GM23248 (cell line): ENCODE results near the gene SLC5A5. TPM values are rescaled to one million over a fixed set of nuclear protein-coding genes. Genes with fewer than 3 reads are reported as not detected.
"Not testable (repeated sequence)": the region's sequence is repeated elsewhere in the genome, so short reads cannot be mapped to it uniquely, and the experiment has no call there.

Source experiments
- DNase-seq: peaks from one replicate; pipeline ENCODE4 v3.0.0-alpha.2; 2015
- H2AFZ ChIP-seq: fragments of 200-600 bp; sonication (generic); 2 replicates; pipeline ENCODE4 v1.6.1; 2016; ENCODE audit warnings: antibody characterized with exemption
- H3F3A ChIP-seq: fragments of 200-600 bp; sonication (generic); 2 replicates; pipeline ENCODE4 v1.6.1; 2016; ENCODE audit warnings: mild to moderate bottlenecking, antibody characterized with exemption, mixed run types; ENCODE audit not compliant: insufficient read depth
- H3K27ac ChIP-seq: fragments of 200-600 bp; sonication (generic); 2 replicates; pipeline ENCODE4 v1.5.1; 2016; ENCODE audit warnings: mild to moderate bottlenecking
- H3K27me3 ChIP-seq: fragments of 200-600 bp; sonication (generic); replicated peaks from 2 replicates; pipeline ENCODE4 v1.6.1; 2016; ENCODE audit warnings: mild to moderate bottlenecking; ENCODE audit not compliant: insufficient read depth
- H3K36me3 ChIP-seq: fragments of 200-600 bp; sonication (generic); 2 replicates; pipeline ENCODE4 v1.6.1; 2016; ENCODE audit warnings: low read depth, mild to moderate bottlenecking
- H3K4me1 ChIP-seq: fragments of 200-600 bp; sonication (generic); 2 replicates; pipeline ENCODE4 v1.6.1; 2016; ENCODE audit warnings: mild to moderate bottlenecking; ENCODE audit not compliant: insufficient read depth
- H3K4me2 ChIP-seq: fragments of 200-600 bp; sonication (generic); one replicate; pipeline ENCODE4 v1.6.1; 2016; ENCODE audit warnings: mild to moderate bottlenecking; ENCODE audit not compliant: unreplicated experiment
- H3K4me3 ChIP-seq: fragments of 200-600 bp; sonication (generic); 2 replicates; pipeline ENCODE4 v1.5.1; 2016; ENCODE audit warnings: mild to moderate bottlenecking
- H3K79me2 ChIP-seq: fragments of 200-600 bp; sonication (generic); 2 replicates; pipeline ENCODE4 v1.6.1; 2016; ENCODE audit warnings: mild to moderate bottlenecking; ENCODE audit not compliant: insufficient read depth
- H3K9ac ChIP-seq: fragments of 200-600 bp; sonication (generic); 2 replicates; pipeline ENCODE4 v1.6.1; 2016; ENCODE audit warnings: mild to moderate bottlenecking
- H3K9me2 ChIP-seq: fragments of 200-600 bp; sonication (generic); 2 replicates; pipeline ENCODE4 v1.6.1; 2016; ENCODE audit warnings: mixed run types, mild to moderate bottlenecking, moderate library complexity; ENCODE audit not compliant: insufficient read depth
- H3K9me3 ChIP-seq: fragments of 200-600 bp; sonication (generic); one replicate; pipeline ENCODE4 v1.6.1; 2017; ENCODE audit warnings: low read depth
- H4K20me1 ChIP-seq: fragments of 200-600 bp; sonication (generic); 2 replicates; pipeline ENCODE4 v1.6.0; 2016; ENCODE audit not compliant: insufficient read depth
- EZH2 ChIP-seq: fragments of 200-600 bp; sonication (generic); IDR thresholded peaks from 2 replicates; pipeline ENCODE4 v1.6.1; 2018; ENCODE audit warnings: antibody characterized with exemption, mild to moderate bottlenecking; ENCODE audit not compliant: insufficient read depth, poor library complexity, severe bottlenecking
- EZH2phosphoT487 ChIP-seq: fragments of 200-600 bp; sonication (generic); IDR thresholded peaks from 2 replicates; pipeline ENCODE4 v1.6.1; 2018; ENCODE audit warnings: antibody characterized with exemption, moderate library complexity, mild to moderate bottlenecking, low read depth; ENCODE audit not compliant: insufficient read depth
- WGBS, 2 experiments: methylation state at CpG; one replicate each; pipeline ENCODE4 v1.1.6; 2015 to 2017; ENCODE audit warnings: low lambda C conversion rate in 2 of 2, low coverage in 1 of 2; ENCODE audit errors: missing lambda C conversion rate in 2 of 2; 5-methylcytosine and 5-hydroxymethylcytosine counted together
- in situ Hi-C: fragments of 300-500 bp; cut with MboI; formaldehyde crosslinking; loops from 2 replicates; pipeline ENCODE4 v1.15.0; 2020
- polyA plus RNA-seq: library from polyadenylated mRNA; unstranded; fragments of >200 nt; fragmentation: Nextera tagmentation; extraction: Ambion mirVana; gene quantifications from 2 replicates; pipeline ENCODE4 v1.2.1, GENCODE V29; 2016
- total RNA-seq: library from RNA; depleted of rRNA; stranded (reverse); fragments of >200 nt; shearing (Covaris generic); gene quantifications from 2 replicates; pipeline ENCODE4 v1.2.3, GENCODE V29; 2014

The SLC5A5 gene
- total and polyA plus RNA-seq, 2 experiments from 2014 or later, result not detected

GRCh38 chr19:17879466-17879865, 7.7 kb downstream of the SLC5A5 start:
- H3K27me3 ChIP-seq, result peaks cover 5% of the 10 kb centered on the region; the same call in 1 of the 2 replicates
- H3K4me3 ChIP-seq, result no peak overlapping the region
- DNase-seq, result no peak
- H3K9ac ChIP-seq, result no peak overlapping the region
- no peaks in the 10 kb centered on the region for H3K79me2 ChIP-seq
- H3K4me2 ChIP-seq, result no peak overlapping the region
- H3F3A ChIP-seq, result no peaks in the 10 kb centered on the region
- no peaks in the 10 kb centered on the region for H3K4me1 ChIP-seq
- H3K9me3 ChIP-seq, result no peaks in the 10 kb centered on the region
- in situ Hi-C loops, result no loop called here
- WGBS, 2 experiments, result 51 to 60% methylated on average over 7 of the region's 7 CpGs
- no peaks in the 10 kb centered on the region for H3K36me3 ChIP-seq
- H4K20me1 ChIP-seq, result no peaks in the 10 kb centered on the region
- H3K9me2 ChIP-seq, result no peaks in the 10 kb centered on the region
- TF ChIP-seq EZH2phosphoT487 (no peak), EZH2 (no peak)
- H3K27ac ChIP-seq, result no peak overlapping the region
- no peak overlapping the region for H2AFZ ChIP-seq

- no peak overlapping the region for H2AFZ ChIP-seq
- TF ChIP-seq EZH2phosphoT487, result no peak
- TF ChIP-seq EZH2, result no peak
- no peak for DNase-seq
- H3K9me2 ChIP-seq, result no peaks in the 10 kb centered on the region
- H3K4me1 ChIP-seq, result no peaks in the 10 kb centered on the region
- H3K27ac ChIP-seq, result no peak overlapping the region
- no peaks in the 10 kb centered on the region for H3K9me3 ChIP-seq
- H3K4me2 ChIP-seq, result no peak overlapping the region
- 30 to 40% methylated on average over 7 of the region's 7 CpGs for WGBS, 2 experiments
- no peaks in the 10 kb centered on the region for H3K36me3 ChIP-seq
- no peaks in the 10 kb centered on the region for H4K20me1 ChIP-seq
- H3K9ac ChIP-seq, result no peak overlapping the region
- no peaks in the 10 kb centered on the region for H3K79me2 ChIP-seq
- no peaks in the 10 kb centered on the region for H3F3A ChIP-seq
- H3K27me3 ChIP-seq, result no peaks in the 10 kb centered on the region; the same call in 1 of the 2 replicates
- in situ Hi-C loops, result no loop called here
- no peak overlapping the region for H3K4me3 ChIP-seq
These were observed 10.0 kb downstream of the SLC5A5 start for GRCh38 chr19:17881701-17882100.

- Histone ChIP-seq H3K9me2 (no peaks in the 10 kb centered on the region), H3K4me3 (no peak overlapping the region), H3K9me3 (no peaks in the 10 kb centered on the region), H2AFZ (no peak overlapping the region), H3K9ac (no peak overlapping the region), H3K36me3 (no peaks in the 10 kb centered on the region), H3K79me2 (no peaks in the 10 kb centered on the region), H4K20me1 (no peaks in the 10 kb centered on the region), H3K4me1 (no peaks in the 10 kb centered on the region), H3K27ac (no peak overlapping the region), H3F3A (no peaks in the 10 kb centered on the region), H3K27me3 (no peaks in the 10 kb centered on the region), H3K4me2 (no peak overlapping the region)
- 60 to 73% methylated on average over 17 to 29 of the region's 33 CpGs for WGBS, 2 experiments
- in situ Hi-C loops, result no loop called here
- TF ChIP-seq EZH2phosphoT487 (no peak), EZH2 (no peak)
- DNase-seq, result no peak
These were observed 12.1 kb downstream of the SLC5A5 start for GRCh38 chr19:17883627-17884410.

GRCh38 chr19:17886515-17886914, 14.8 kb downstream of the SLC5A5 start:
- in situ Hi-C loops, result no loop called here
- WGBS, 2 experiments, result 62 to 67% methylated on average over 7 of the region's 7 CpGs

GRCh38 chr19:17887221-17887620, 15.5 kb downstream of the SLC5A5 start:
- H3K27me3 ChIP-seq, H3K4me1 ChIP-seq, in situ Hi-C loops, H3K79me2 ChIP-seq, H2AFZ ChIP-seq, H3K27ac ChIP-seq, H3K9me3 ChIP-seq, H3K4me3 ChIP-seq, H3K9ac ChIP-seq, H3K9me2 ChIP-seq, H3F3A ChIP-seq, H3K4me2 ChIP-seq, H3K36me3 ChIP-seq, H4K20me1 ChIP-seq, DNase-seq: not testable (repeated sequence)
- 22 to 25% methylated on average over 4 of the region's 4 CpGs for WGBS, 2 experiments

More at GRCh38 chr19:17886515-17886914, 14.8 kb downstream of the SLC5A5 start:
- Histone ChIP-seq H3K36me3 (no peaks in the 10 kb centered on the region), H3K27me3 (no peaks in the 10 kb centered on the region), H2AFZ (no peak overlapping the region), H3K4me1 (no peaks in the 10 kb centered on the region), H3K9ac (no peak overlapping the region), H3K9me2 (no peaks in the 10 kb centered on the region), H3K4me3 (no peak overlapping the region), H3F3A (no peaks in the 10 kb centered on the region), H3K9me3 (no peaks in the 10 kb centered on the region), H3K79me2 (no peaks in the 10 kb centered on the region), H4K20me1 (no peaks in the 10 kb centered on the region), H3K4me2 (no peak overlapping the region), H3K27ac (no peak overlapping the region)
- no peak for DNase-seq
- TF ChIP-seq EZH2phosphoT487 (no peak), EZH2 (no peak)
